EH (cell line): ENCODE measurements around the gene CHTF18.
"Not testable (repeated sequence)": the region's sequence is repeated elsewhere in the genome, so short reads cannot be mapped to it uniquely, and the experiment has no call there.

Experiments used
- DNase-seq: peaks from one replicate; pipeline ENCODE4 v3.0.0-alpha.2; 2015; ENCODE audit warnings: low read depth

CHTF18 gene

DNA sequence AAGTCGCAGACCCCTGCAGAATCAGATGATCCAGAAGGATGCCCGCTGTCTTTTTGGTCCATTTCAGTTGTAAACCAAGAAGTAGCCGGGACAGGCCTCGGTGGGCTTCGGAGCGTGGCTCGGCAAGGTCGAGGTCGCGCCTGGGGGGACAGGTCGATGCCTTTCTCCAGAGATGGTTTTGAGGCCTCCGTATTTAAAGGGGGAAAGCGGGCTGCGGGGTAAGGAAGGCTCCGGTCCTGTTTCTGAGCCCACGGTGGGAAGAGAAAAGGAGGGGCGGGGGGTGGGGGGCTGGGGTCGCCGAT is 19.6 kb downstream of the CHTF18 start:
- no peak for DNase-seq

DNA sequence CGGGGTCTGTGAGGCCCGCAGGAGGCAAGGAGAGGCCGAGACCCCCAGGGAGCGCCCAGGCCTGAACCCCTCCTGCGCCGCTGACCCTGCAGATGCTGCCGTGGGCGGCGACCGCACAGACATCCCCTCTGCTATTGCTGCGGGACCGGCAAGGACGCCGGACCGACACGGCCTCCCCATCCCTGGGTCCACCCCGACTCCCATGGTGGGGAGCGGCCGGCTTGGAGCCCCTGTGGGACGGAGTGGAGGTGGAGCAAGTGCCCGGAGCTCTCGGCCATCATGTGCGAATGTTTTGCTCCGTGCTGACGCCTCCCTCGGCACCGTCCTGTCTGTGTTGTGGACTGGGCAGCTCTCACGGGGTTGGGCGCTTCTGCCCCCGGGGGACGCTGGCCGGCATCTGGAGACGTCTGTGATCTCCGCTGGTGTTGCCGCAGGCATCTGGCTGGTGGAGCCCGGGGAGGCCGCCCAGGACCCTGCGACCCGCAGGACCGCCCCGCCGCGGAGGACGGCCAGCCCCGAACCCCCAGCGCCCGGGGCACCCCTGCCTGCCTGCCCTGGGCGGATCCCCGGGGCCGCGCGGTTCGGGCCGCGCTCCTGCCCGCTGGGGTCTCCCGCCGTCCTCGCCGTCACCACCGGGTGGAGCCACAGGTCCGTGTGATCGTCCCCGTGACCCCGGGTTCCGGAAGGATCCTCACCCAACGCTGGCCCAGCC is 24.9 kb downstream of the CHTF18 start:
- peak; percentile 55 for DNase-seq

DNA sequence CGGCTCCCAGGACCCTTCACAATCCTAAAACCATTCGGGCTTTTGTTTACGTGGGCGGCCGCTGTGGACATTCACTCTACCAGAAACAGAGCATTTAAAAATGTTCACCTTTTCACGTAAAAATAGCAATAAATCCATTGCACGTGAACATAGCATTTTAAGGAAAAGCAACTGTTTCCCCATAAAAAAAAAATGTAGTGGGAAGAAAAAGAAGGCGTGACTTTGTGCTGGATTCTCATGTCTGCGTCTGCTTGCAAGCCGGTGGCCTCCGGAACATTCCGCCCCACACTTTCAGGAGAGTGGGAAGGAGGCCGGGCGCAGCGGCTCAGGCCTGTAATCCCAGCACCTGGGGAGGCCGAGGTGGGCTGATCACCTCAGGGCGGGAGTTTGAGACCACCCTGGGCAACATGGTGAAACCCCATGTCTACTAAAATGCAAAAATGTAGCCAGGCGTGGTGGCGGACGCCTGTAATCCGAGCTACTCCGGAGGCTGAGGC is 25.5 kb downstream of the CHTF18 start:
- DNase-seq, result no peak

DNA sequence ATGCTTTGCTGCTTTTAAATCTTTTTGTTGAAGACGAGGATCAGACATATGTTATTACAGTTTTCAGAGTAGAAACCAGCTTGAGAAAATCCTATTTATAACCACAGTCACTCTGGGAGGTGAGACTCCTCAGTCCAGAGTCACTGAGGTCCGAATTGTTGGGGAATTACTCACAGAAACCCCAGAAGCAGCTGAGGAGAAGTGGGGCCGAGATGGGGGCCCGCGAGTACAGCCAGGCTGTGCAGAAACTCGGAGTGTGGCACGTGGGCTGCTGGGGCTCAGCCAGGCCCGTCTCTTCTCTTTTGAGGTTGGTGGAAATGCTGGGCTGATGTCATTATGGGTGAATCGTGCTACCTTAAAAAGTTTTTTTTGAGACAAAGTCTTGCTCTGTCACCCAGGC is 26.6 kb downstream of the CHTF18 start:
- peak; percentile 78 for DNase-seq

DNA sequence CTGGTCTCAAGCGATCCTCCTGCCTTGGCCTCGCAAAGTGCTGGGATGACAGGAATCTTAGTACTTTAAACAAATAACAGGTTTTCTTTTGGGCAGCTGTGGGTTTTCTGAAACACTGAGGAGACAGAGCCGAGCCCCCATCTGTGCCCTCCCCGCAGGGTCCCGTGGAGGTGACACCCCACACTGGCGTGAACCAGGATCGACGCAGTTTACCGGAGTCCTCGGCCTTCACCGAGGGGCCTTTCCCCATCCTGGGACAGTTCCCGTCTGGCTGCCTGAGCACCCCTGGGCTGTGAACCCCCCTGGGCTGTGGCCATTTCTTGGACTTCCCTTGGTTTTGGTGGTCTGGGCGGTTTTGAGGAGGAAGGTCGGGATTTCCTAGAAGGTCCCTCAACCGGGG is 27.4 kb downstream of the CHTF18 start:
- DNase-seq, result no peak

DNA sequence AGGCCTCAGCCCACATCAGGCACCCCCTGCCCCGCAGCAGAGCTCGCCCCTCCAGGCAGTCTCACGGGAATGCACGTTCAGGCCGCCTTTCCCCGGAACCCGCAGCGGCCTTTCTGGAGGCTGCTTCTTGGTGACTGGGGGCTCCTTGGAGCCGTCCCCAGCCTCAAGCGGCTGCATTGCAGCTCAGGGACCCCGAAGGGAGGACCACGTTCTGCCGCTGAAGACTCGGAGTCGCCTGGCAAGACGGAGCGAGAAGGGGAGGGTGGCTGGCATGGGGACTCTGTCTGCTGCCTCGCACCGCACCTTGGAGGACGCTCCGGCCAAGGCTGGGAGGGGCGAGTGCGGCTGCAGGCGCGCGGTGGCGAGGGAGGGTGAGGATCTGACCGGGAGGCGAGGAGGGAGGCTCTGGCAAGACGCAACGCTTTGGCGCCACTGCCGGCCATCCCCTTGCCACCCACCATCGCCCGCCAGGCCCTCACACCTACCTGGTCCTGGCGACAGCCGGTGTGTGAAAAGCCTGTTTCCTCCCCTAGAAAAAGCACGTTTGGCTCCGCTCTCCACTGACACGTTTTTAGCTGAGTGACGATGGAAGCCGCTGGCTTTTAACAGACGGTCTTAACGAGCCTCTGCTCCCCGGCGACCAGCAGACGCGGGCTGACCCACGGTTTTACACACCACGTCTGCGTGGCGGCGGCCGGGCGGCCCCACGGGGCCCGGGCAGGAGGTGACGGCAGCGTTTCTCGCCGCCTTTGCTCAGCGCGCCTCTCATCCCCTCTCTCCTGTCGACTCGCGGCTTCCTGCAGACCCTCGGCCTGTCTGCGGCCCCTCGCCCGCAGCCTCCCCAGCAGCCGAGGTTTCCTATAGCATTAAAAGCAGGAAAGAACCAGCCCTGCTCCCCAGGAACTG is 28.8 kb downstream of the CHTF18 start:
- no peak for DNase-seq

DNA sequence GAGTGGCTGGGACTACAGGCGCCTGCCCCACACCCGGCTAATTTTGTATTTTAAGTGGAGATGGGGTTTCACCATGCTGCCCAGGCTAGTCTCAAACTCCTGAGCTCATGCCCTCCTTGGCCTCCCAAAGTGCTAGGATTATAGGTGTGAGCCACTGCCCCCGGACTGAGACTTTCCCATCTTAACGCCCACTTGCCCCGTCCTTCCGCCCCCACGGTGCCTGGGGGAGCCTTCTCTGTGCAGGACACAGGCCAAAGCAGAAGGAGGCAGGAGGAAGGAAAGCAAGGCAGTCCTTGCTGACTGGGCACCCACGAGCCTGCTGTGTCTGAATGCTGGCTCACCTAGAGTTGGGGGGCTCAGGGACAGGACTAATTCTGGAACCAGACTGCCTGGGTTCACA is 29.7 kb downstream of the CHTF18 start:
- no peak for DNase-seq

DNA sequence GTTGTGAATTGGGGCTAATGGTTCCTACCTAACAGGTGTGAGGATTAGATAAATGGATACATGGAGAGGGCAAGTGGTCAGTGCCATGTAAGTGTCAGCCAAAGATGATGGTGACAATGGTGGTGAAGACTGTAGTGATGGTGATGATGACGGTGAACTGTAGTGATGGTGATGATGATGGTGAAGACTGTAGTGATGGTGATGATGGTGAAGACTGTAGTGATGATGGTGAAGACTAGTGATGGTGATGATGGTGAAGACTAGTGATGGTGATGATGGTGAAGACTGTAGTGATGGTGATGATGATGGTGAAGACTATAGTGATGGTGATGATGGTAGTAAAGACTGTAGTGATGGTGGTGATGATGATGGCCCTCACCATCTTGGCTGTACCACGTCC is 30.2 kb downstream of the CHTF18 start:
- DNase-seq, result no peak

DNA sequence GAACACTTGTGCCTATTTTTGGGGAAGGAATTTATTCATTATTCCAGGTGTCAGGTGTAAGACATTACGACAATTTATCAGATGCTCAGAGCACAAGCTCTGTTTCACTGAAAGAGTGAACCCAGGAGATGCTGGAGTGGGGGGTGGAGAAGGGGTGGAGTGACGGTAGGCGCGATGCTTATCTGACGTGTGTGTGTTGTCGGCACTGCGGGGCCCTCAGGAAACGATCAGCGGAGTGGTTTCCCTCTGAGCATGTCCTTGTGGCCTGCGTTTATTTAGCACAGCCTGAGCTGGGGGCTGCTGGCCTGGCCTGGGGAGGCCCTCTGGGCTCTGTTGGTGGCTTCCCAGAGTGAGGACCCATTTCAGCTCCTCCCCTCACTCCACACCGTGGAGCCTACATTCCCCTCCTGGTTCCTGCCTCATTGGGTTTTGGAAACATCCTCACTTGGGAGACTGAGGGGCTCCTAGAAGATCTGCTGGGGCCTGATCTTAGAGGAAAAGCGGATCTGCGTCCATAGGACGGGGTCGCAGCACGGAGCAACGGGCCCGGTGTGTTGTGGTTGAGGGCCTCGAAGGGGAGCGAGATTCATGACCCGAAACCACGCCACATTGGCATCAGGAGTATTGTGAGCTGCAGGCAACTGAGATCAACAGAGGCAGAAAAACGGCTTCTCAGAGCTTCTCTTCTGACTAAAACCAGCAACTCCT is 31.1 kb downstream of the CHTF18 start:
- DNase-seq, result no peak

DNA sequence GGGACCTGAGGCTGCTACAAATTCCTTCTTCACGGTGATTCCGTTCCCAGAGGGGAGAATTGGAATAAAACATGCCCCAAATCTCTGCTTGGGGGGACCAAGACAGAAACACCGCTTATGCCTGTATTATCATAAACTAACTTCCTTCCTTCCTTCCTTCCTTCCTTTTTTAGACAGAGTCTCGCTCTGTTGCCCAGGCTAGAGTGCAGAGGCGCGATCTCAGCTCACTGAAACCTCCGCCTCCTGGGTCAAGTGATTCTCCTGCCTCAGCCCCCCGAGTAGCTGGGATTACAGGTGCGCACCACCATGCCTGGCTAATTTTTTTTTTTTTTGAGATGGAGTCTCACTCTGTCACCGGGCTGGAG is 31.6 kb downstream of the CHTF18 start:
- not testable (repeated sequence) for DNase-seq

DNA sequence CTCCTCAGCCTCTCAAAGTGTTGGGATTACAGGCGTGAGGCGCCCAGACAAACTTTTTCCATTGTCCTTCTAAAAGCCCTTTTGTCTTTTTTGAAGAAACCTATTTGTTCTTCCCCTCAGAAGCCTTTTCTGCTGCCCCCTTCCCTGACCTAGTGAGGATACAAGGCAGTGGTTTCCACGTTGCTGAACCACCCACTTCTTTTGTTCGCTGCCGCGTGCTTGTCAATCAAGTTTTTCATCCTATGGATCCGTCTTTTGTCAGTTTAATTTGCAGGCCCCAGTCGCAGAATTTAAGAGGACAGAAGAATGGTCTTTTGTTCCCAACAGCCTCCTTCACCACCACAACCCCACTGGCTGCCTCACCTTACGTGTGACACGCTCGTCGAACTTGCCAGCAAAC is 32.3 kb downstream of the CHTF18 start:
- DNase-seq, result no peak

DNA sequence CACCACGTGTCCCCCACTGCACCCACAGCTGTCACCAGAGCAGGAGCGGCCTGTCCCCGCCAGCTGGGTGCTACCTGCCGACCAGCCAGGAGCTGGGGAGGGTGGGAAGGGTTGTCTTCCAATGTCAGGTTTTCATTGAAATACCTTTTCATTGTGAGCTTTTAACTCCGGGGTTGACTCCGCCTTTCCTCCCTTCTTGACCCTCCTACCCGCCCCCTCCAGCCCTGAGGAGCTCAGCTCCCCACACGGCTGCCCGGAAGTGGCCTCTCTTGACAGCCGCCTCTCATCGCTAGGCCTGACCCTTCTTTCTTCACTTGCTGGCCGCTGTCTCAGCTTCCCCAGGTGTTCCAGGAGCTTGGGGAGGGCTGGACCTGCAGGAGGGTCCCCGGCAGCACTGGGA is 33.3 kb downstream of the CHTF18 start:
- DNase-seq, result no peak

DNA sequence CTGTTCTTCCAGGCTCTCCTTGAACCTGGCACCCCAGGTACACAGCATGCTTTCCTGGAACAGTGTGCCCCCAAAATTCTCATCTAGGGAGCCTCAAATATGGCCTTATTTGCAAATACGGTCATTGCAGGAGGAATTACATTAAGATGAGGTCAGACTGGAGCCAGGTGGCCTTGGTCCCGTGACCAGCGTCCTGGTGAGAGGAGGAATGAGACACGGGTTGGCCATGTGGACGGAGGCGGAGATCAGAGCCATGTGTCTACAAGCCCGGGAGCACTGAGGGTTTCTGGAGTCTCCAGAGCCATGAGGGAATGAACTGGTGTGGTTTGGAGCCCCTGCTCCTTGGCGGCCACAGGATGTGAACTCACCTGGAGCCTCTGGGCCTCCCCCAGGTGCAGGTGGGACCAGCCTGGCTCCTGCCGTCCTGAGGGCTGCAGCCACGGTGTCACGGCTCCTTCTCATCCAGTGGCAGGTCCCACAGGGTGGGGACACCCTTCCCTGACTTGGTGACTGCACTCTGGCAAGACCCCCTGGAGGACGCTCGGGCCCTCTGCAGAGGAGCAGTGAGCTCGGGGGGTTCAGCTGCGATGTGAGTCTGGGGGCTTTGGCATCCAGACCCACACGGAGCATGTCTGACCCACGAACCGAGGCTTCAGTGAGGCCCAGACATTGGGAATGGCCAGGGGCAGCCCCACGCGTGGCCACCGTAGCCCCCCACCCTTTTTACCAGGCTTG is 33.9 kb downstream of the CHTF18 start:
- no peak for DNase-seq

DNA sequence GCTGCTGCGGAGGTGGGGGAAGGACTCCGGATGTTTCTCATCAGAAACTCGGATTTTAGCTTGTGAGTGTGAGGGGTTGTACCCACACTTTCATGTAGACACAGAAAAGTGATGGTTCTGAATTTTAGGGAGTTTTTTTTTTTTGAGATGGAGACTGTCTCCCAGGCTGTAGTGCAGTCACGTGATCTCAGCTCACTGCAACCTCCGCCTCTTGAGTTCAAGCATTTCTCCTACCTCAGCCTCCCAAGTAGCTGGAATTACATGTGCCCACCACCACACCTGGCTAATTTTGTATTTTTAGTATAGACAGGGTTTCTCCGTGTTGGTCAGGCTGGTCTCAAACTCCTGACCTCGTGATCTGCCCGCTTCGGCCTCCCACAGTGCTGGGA is 34.5 kb downstream of the CHTF18 start:
- DNase-seq, result no peak

DNA sequence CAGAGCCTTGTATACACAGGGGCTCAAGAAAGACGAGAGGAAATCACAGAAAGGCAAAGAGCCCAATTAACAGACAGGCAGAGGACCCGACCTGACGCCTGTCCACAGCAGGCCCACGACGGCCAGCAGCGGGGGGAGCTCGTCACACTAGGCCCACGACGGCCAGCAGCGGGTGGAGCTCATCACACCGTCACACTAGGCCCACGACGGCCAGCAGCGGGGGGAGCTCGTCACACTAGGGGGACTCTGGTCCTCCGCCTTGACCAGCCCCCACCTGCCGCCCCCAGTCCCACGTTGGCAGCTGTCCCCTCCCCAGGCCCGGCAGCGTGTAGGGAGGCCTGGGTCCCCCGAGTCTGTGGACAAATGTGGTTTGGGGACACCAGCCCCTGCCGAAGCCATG is 35.8 kb downstream of the CHTF18 start:
- no peak for DNase-seq

DNA sequence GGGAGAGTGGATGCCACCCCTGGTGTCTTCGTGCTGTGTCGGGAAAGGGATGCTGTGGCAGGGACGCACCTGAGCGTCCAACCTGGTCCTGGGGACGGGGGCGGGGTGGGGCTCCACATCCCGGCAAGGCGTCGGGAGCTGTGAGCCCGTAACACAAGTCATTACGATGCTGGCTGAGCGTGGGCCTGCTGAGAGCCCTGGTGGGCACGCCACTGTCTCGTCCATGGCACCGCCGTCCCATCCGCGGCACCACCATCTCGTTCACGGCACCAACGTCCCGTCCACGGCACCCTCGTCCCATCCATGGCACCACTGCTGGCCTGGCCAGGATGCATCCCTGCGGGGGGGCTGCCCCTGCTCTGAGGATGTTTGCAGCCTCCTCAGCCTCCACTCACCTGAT is 36.2 kb downstream of the CHTF18 start:
- DNase-seq, result no peak

DNA sequence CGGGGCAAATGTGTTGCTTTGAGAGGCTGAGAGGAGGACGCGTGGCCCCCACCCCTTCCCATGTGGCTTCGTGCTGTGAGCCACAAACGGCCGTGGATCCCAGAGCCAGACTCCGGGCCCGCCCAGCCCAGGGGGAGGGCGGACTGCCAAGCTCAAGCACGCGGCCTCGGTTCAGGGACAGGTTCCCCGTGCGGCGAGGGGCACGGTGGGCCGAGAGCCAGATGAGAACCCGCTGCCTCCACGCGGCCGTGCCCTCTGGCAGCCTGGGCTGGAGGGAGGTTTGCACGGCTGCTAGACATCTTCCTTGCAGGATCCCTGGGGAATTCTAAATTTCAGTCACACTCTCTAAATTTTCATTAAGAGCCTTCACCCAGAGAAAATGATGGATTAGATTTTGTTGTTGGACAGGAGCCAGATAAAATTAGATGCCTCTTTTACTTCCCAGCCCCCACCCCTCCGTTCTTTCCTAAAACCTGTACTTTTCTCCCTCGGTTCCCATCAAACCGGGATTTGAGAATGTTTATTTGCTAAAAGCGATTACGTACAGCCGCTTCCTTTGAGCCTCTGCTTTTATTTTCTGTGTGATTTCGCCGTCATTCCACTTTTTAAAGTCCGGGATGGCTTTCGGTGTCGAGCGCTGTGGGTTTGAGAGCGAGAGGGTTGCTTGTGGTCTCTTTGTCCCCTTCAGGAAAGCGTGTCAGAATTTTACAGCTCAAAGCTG is 37.1 kb downstream of the CHTF18 start:
- DNase-seq, result peak; percentile 16

DNA sequence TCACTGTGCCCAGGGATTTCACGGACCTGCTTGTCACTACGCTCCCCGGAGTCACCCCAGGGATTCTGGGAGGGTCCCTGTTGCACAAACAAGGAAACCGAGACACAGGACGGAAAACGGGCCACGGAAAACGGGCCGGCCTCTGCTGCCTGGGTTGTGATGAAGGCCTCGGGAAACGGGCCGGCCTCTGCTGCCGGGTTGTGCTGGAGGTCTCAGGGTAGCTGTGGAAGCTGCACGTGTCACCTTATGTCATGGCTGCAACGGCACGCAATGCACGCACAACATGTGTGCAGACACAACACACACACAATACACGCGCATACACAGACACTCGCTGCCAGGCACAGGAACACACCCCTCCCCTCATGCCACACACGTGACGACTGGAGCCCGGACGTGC is 39.1 kb downstream of the CHTF18 start:
- DNase-seq, result no peak

DNA sequence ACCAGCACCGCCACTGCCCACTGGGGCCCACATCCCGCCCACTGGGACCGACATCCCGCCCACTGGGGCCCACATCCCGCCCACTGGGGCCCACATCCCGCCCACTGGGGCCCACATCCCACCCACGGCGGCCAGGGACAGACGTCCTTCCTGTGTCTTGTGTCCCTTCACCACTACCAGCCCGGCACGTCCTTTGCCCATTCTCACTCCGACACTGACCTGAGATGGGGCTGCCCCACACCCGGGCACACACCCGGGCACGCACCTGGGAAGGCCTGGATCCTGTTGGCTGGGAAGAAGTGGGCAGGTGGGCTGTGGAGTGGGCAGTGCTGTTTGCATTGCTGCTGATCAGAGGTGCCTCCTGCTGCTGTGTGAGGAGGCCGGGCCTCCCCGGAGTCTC is 40.5 kb downstream of the CHTF18 start:
- DNase-seq, result no peak

DNA sequence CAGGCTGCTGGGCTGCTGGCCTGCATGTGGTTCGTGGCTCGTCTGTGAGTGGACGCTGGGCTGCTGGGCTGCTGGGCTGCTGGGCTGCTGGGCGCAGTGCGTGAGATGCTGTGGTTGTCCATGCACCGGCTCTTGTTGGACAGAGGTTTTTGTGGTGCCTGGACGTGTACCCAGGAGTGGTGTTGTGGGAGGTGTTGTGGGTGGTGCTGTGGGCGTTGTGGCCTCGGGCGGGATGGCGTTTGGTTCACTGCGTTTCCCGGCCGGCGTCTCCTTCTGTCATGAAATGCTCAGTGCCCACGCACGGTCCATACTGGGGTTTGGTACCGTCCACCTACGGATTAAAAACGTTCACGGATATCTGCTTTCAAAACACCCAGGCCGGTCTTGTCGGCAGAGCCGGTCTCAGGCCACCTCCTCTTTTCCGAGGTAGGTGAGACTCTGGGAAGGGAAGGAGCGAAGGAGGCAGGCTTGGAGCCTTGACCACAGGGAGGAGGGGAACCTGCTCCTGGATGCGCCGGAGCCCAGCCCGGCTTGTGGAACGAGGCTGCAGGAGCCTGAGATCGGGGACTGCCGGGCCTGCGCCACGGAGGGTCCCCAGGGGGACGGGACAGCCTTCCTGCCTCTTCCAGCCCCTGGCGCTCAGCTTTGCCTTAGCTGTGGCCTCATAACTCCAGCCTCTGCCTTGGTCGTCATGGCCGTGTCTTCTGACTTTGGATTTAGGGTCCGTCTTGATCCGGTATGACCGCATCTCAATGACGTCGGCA is 41.9 kb downstream of the CHTF18 start:
- no peak for DNase-seq
